Nephron (organoid): Measurements from ENCODE around the gene IL16.

ENCODE experiments used
- H3K27ac Mint-ChIP-seq, 3 experiments: 2 replicates each; pipeline ENCODE4 v1.8.0; 2020; ENCODE audit warnings: mixed read lengths in 3 of 3, mild to moderate bottlenecking in 2 of 3, moderate library complexity in 1 of 3
- H3K27me3 Mint-ChIP-seq: 2 replicates; pipeline ENCODE4 v1.8.0; 2021; ENCODE audit warnings: low read depth, mild to moderate bottlenecking, moderate library complexity, mixed read lengths
- H3K36me3 Mint-ChIP-seq: 2 replicates; pipeline ENCODE4 v1.8.0; 2020; ENCODE audit warnings: low read depth, mixed read lengths
- H3K4me1 Mint-ChIP-seq: 2 replicates; pipeline ENCODE4 v1.8.0; 2020; ENCODE audit warnings: mixed read lengths
- H3K4me3 Mint-ChIP-seq, 3 experiments: 2 replicates each; pipeline ENCODE4 v1.8.0; 2020; ENCODE audit warnings: mild to moderate bottlenecking in 3 of 3, mixed read lengths in 3 of 3, moderate library complexity in 2 of 3
- H3K9me3 Mint-ChIP-seq: 2 replicates; pipeline ENCODE4 v1.8.0; 2020; ENCODE audit warnings: mixed read lengths
- TF ChIP-seq, protein P1 (sequence below), 3 experiments: fragments of 200-600 bp; sonication (generic); IDR thresholded peaks; one replicate each; pipeline ENCODE4 v1.5.0; 2021; ENCODE audit warnings: antibody characterized with exemption in 3 of 3; ENCODE audit not compliant: unreplicated experiment in 3 of 3

The IL16 gene

DNA sequence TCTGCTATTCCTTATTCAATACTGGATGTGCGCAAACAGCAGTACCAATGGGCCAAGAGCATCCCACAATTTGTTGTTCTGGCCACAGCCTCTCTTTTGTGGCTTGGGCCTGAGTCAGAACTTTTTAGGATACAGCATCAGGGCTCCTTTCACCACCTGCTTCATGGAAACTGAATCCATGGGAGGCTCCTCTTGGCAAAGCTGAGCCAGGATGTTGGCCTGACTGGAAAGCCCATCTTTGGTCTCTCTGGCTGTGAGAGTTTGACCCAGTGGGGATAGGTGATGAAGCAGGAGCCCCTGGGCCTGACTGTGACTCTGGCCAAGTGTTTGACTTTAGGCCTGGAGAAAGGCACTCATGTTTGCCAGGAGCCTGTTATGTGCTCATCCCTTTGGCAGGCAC is 27.6 kb downstream of the IL16 start:
- Mint-ChIP-seq H3K4me1 (no peaks in the 10 kb centered on the region), H3K9me3 (no peaks in the 10 kb centered on the region), H3K36me3 (no peaks in the 10 kb centered on the region), H3K4me3 (no peak overlapping the region), H3K27me3 (peaks cover 5% of the 10 kb centered on the region), H3K27ac (no peak overlapping the region)
- TF ChIP-seq, protein P1, sequence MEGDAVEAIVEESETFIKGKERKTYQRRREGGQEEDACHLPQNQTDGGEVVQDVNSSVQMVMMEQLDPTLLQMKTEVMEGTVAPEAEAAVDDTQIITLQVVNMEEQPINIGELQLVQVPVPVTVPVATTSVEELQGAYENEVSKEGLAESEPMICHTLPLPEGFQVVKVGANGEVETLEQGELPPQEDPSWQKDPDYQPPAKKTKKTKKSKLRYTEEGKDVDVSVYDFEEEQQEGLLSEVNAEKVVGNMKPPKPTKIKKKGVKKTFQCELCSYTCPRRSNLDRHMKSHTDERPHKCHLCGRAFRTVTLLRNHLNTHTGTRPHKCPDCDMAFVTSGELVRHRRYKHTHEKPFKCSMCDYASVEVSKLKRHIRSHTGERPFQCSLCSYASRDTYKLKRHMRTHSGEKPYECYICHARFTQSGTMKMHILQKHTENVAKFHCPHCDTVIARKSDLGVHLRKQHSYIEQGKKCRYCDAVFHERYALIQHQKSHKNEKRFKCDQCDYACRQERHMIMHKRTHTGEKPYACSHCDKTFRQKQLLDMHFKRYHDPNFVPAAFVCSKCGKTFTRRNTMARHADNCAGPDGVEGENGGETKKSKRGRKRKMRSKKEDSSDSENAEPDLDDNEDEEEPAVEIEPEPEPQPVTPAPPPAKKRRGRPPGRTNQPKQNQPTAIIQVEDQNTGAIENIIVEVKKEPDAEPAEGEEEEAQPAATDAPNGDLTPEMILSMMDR (IDR thresholded peaks at IDR 0.05; ENCODE audit: unreplicated experiment in 3 of 3): no peak

DNA sequence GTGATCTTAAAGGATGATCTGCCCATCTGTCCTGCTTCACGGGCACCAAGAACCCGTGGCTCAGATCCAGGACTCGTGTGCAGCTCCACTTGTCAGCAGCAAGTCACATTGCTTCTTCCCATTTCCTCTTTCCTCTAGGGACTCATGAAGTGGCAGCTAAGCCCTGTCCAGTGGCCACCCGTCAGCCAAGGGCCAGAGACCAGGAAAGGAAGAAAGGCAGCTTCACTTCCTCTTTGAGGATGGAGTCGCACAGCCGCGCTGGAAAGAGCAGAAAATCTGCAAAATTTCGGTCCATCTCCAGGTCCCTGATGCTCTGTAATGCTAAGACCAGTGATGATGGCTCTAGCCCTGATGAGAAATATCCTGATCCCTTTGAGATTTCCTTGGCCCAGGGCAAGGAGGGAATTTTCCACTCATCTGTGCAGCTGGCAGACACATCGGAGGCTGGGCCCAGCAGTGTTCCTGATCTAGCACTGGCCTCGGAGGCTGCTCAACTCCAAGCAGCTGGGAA is 28.5 kb downstream of the IL16 start:
- H3K27me3 Mint-ChIP-seq: peaks cover 5% of the 10 kb centered on the region
- H3K9me3 Mint-ChIP-seq: no peaks in the 10 kb centered on the region
- no peaks in the 10 kb centered on the region for H3K4me1 Mint-ChIP-seq
- no peak overlapping the region for H3K4me3 Mint-ChIP-seq
- TF ChIP-seq, protein P1 (IDR thresholded peaks at IDR 0.05; ENCODE audit: unreplicated experiment in 3 of 3): no peak
- H3K36me3 Mint-ChIP-seq: no peaks in the 10 kb centered on the region
- H3K27ac Mint-ChIP-seq: no peak overlapping the region

DNA sequence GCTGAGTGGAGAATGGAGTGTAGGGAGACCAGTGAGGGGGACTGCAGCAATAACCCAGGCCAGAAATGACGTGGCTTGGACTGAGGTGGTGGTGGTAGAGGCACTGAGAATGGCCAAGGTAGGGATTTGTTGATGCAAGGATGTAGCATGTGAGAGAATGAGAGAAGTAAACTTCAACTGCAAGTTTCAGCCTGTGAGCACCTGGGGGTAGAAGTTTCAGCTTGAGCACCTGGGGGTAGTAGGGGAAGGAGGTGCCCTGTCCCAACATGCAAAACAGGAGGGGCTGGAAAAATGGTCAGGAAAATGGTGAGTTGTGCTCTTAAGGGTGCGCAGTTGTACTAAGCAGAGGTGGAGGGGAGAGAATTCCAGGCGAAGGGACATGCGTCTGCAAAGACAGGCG is 31.0 kb downstream of the IL16 start:
- no peaks in the 10 kb centered on the region for H3K9me3 Mint-ChIP-seq
- no peaks in the 10 kb centered on the region for H3K4me1 Mint-ChIP-seq
- peaks cover 8% of the 10 kb centered on the region for H3K27me3 Mint-ChIP-seq
- TF ChIP-seq, protein P1 (IDR thresholded peaks at IDR 0.05; ENCODE audit: unreplicated experiment in 3 of 3): no peak
- H3K4me3 Mint-ChIP-seq: no peak overlapping the region
- H3K27ac Mint-ChIP-seq: no peak overlapping the region
- H3K36me3 Mint-ChIP-seq: no peaks in the 10 kb centered on the region

DNA sequence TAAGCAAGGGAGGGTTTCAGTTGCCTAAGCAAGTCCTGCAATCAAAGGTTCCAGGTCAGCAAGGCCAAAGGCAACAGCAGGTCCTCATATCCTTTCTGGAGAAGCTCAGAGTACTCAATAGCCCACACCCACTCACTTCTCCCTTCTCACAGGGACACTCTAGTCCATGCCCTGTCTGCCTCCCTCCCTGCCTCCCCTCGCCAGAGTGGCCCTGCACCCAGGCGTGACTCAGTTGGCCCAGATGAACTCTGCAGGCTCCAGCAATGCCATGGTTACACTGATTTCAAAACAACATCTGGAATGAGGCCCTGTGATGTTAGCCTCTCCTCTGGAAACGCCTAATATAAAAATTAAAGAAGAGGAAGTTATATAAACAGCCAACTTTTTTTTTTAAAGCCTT is 32.9 kb downstream of the IL16 start:
- Mint-ChIP-seq H3K4me3 (no peak overlapping the region), H3K4me1 (no peaks in the 10 kb centered on the region), H3K9me3 (no peaks in the 10 kb centered on the region), H3K27ac (no peak overlapping the region), H3K27me3 (peaks cover 8% of the 10 kb centered on the region), H3K36me3 (no peaks in the 10 kb centered on the region)
- TF ChIP-seq, protein P1 (IDR thresholded peaks at IDR 0.05; ENCODE audit: unreplicated experiment in 3 of 3): no peak

DNA sequence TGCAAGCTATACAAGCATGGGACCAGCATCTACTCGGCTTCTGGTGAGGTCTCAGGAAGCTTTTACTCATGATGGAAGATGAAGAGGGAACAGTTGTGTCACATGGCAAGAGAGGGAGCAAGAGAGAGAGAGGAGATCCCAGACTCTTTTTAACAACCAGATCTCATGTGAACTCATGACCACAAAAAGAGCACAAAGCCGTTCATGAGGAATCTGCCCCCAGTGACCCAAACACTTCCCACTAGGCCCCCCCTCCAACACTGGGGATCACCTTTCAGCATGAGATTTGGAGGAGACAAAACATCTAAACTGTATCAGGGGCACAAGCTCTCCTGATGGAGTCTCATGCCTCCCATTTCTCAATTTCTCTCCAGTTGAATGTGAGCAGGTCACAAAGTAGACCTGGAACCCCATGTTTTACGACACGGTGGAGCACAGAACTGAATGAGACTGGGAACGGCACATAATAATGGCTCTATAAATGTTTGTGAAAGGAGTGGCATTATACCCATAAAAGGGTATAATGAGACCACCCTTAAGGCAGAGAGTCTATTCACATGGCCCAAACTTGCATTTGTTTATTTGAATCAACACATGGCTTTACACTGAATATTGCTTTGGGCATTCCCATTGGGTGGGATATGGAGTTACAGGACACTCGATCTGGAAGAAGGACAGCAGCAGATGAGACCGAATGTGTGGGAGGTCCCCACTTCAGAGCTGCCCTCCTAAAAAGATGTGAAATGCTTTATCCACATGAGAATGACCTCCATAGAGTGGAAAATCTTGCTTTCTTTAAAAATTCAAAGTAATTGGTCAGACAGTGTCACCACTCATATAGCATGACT is 38.8 kb downstream of the IL16 start:
- H3K9me3 Mint-ChIP-seq: peaks cover 20% of the 10 kb centered on the region
- no peak overlapping the region for H3K4me3 Mint-ChIP-seq
- TF ChIP-seq, protein P1 (IDR thresholded peaks at IDR 0.05; ENCODE audit: unreplicated experiment in 3 of 3): no peak
- H3K4me1 Mint-ChIP-seq: peaks cover 7% of the 10 kb centered on the region
- H3K27ac Mint-ChIP-seq: peak overlapping the region; percentile 56 to 71 (median 57)
- H3K27me3 Mint-ChIP-seq: peaks cover 3% of the 10 kb centered on the region
- H3K36me3 Mint-ChIP-seq: no peaks in the 10 kb centered on the region

DNA sequence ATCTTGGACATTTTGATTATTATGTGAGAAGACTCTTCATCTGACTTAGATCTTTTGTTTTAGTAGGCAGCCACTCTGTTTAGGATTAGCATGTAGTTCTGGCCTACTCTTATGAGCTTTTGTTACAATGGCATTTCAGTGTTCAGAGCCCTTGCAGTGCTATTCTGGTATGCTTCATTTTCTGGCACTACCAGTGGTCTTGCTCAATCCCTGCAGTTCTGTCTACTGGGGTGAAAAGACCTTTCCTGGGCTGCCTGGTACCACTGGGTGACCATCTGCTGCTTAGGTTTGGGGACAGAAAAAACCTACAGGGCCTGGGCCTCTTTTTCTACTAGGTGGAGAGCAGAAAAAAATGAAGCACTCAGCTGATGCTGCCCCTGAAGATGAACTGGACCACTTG is 42.5 kb downstream of the IL16 start:
- H3K4me1 Mint-ChIP-seq: peaks cover 7% of the 10 kb centered on the region
- H3K9me3 Mint-ChIP-seq: peaks cover 41% of the 10 kb centered on the region
- H3K4me3 Mint-ChIP-seq: no peak overlapping the region
- peaks cover 3% of the 10 kb centered on the region for H3K36me3 Mint-ChIP-seq
- TF ChIP-seq, protein P1 (IDR thresholded peaks at IDR 0.05; ENCODE audit: unreplicated experiment in 3 of 3): no peak
- H3K27me3 Mint-ChIP-seq: no peaks in the 10 kb centered on the region
- no peak overlapping the region for H3K27ac Mint-ChIP-seq
